ENCODE results near the gene DNAJB11. TPM values are rescaled to one million over a fixed set of nuclear protein-coding genes. Genes with fewer than 3 reads are reported as not detected.

The DNAJB11 gene
- total RNA-seq, 1 donor from 2014 or later = 63.6 TPM

GRCh38 chr3:186603159-186603558 is 32.6 kb downstream of the DNAJB11 start:
- Mint-ChIP-seq H3K27me3 (ENCODE audit: low read depth) (peaks cover 14% of the 10 kb centered on the region), H3K9me3 (ENCODE audit: low read depth) (no peaks in the 10 kb centered on the region), H3K27ac (ENCODE audit: unreplicated experiment) (no peak overlapping the region), H3K4me1 (ENCODE audit: low read depth) (peaks cover 5% of the 10 kb centered on the region), H3K36me3 (ENCODE audit: low read depth) (no peaks in the 10 kb centered on the region), H3K4me3 (ENCODE audit: unreplicated experiment) (no peak overlapping the region)
- DNase-seq (ENCODE audit: low spot score) = no peak
- no peak for TF ChIP-seq CTCF (IDR thresholded peaks at IDR 0.05)

- H3K27me3 Mint-ChIP-seq (ENCODE audit: low read depth) = peaks cover 14% of the 10 kb centered on the region
- no peaks in the 10 kb centered on the region for H3K9me3 Mint-ChIP-seq (ENCODE audit: low read depth)
- H3K4me1 Mint-ChIP-seq (ENCODE audit: low read depth) = no peaks in the 10 kb centered on the region
- no peaks in the 10 kb centered on the region for H3K36me3 Mint-ChIP-seq (ENCODE audit: low read depth)
- DNase-seq (ENCODE audit: low spot score) = no peak
- no peak overlapping the region for H3K27ac Mint-ChIP-seq (ENCODE audit: unreplicated experiment)
- TF ChIP-seq CTCF (IDR thresholded peaks at IDR 0.05) = no peak
- no peak overlapping the region for H3K4me3 Mint-ChIP-seq (ENCODE audit: unreplicated experiment)
Observed at GRCh38 chr3:186605078-186605477, 34.6 kb downstream of the DNAJB11 start.

- Mint-ChIP-seq H3K27me3 (ENCODE audit: low read depth) (peaks cover 14% of the 10 kb centered on the region), H3K4me3 (ENCODE audit: unreplicated experiment) (no peak overlapping the region), H3K27ac (ENCODE audit: unreplicated experiment) (no peak overlapping the region), H3K36me3 (ENCODE audit: low read depth) (no peaks in the 10 kb centered on the region), H3K4me1 (ENCODE audit: low read depth) (no peaks in the 10 kb centered on the region), H3K9me3 (ENCODE audit: low read depth) (no peaks in the 10 kb centered on the region)
- no peak for DNase-seq (ENCODE audit: low spot score)
- TF ChIP-seq CTCF (IDR thresholded peaks at IDR 0.05) = no peak
Observed at GRCh38 chr3:186605561-186606545, 35.3 kb downstream of the DNAJB11 start.

- H3K36me3 Mint-ChIP-seq (ENCODE audit: low read depth) = no peaks in the 10 kb centered on the region
- H3K9me3 Mint-ChIP-seq (ENCODE audit: low read depth) = no peaks in the 10 kb centered on the region
- H3K27ac Mint-ChIP-seq (ENCODE audit: unreplicated experiment) = no peak overlapping the region
- H3K27me3 Mint-ChIP-seq (ENCODE audit: low read depth) = peaks cover 17% of the 10 kb centered on the region
- H3K4me3 Mint-ChIP-seq (ENCODE audit: unreplicated experiment) = no peak overlapping the region
- peaks cover 7% of the 10 kb centered on the region for H3K4me1 Mint-ChIP-seq (ENCODE audit: low read depth)
- no peak for TF ChIP-seq CTCF (IDR thresholded peaks at IDR 0.05)
- no peak for DNase-seq (ENCODE audit: low spot score)
Observed at GRCh38 chr3:186608624-186609215, 38.2 kb downstream of the DNAJB11 start.

GRCh38 chr3:186609247-186609868 is 38.8 kb downstream of the DNAJB11 start:
- Mint-ChIP-seq H3K27ac (ENCODE audit: unreplicated experiment) (no peak overlapping the region), H3K27me3 (ENCODE audit: low read depth) (peaks cover 15% of the 10 kb centered on the region), H3K9me3 (ENCODE audit: low read depth) (no peaks in the 10 kb centered on the region), H3K4me3 (ENCODE audit: unreplicated experiment) (no peak overlapping the region), H3K36me3 (ENCODE audit: low read depth) (no peaks in the 10 kb centered on the region), H3K4me1 (ENCODE audit: low read depth) (peaks cover 13% of the 10 kb centered on the region)
- TF ChIP-seq CTCF (IDR thresholded peaks at IDR 0.05) = no peak
- DNase-seq (ENCODE audit: low spot score) = no peak

All from chondrocyte (in vitro differentiated cells).